Left lung (tissue), 10 donors: Measurements from ENCODE around the gene CALML6. TPM values are rescaled to one million over a fixed set of nuclear protein-coding genes. Genes with fewer than 3 reads are reported as not detected.
A peak's percentile ranks its signal among the peaks of the same experiment; 100 is the strongest.

ENCODE experiments used
- ATAC-seq: fragments of 200-7000 bp; cut with Tn5 transposase; one replicate; pipeline ENCODE4 v1.9.1; 2020; ENCODE audit warnings: moderate library complexity
- DNase-seq, 4 donors: peaks; one replicate each; pipeline ENCODE4 v3.0.0-alpha.2; 2013 to 2020
- H3K27ac ChIP-seq, 2 donors: fragments of 200-600 bp; sonication (generic) in 1 of 2; one replicate each; pipeline versions ENCODE4 v1.5.0 to v1.8.0; 2020 to 2021
- H3K27me3 ChIP-seq, 2 donors: fragments of 200-600 bp; sonication (generic) in 1 of 2; one replicate each; pipeline versions ENCODE4 v1.5.0 to v1.8.0; 2020 to 2021
- H3K36me3 ChIP-seq, 2 donors: fragments of 200-600 bp; sonication (generic) in 1 of 2; one replicate each; pipeline versions ENCODE4 v1.5.0 to v1.8.0; 2020 to 2021
- H3K4me1 ChIP-seq, 2 donors: fragments of 200-600 bp; one replicate each; pipeline ENCODE4 v1.8.0; 2021
- H3K4me3 ChIP-seq, 2 donors: fragments of 200-600 bp; sonication (generic) in 1 of 2; one replicate each; pipeline versions ENCODE4 v1.5.0 to v1.8.0; 2020 to 2021; ENCODE audit warnings: mild to moderate bottlenecking in 1 of 2
- H3K9me3 ChIP-seq, 2 donors: fragments of 200-600 bp; sonication (generic) in 1 of 2; one replicate each; pipeline versions ENCODE4 v1.5.0 to v1.8.0; 2020 to 2021
- intact Hi-C, 2 donors: fragments of 100-400 bp; cut with DNase I; formaldehyde crosslinking; loops; one replicate each; pipeline versions ENCODE4 v1.11.2 to v1.14.2; 2022
- polyA plus RNA-seq, 6 donors: library from polyadenylated mRNA; unstranded; fragments of 120-200 nt; gene quantifications; one replicate each; pipeline ENCODE4 v1.2.1, GENCODE V29; 2013; ENCODE audit not compliant: insufficient read length in 6 of 6
- total RNA-seq, 2 donors: library from RNA; stranded (reverse); fragmentation: NEBNext Ultra II Directional; extraction: Animal tissue kit (Norgen Biotek cat#: 25700); gene quantifications; one replicate each; pipeline ENCODE4 v1.2.1, GENCODE V29; 2021
- TF ChIP-seq, protein P1 (sequence below), 2 donors: fragments of 200-600 bp; sonication (generic) in 1 of 2; IDR thresholded peaks; one replicate each; pipeline versions ENCODE4 v1.5.0 to v1.8.0; 2021; ENCODE audit warnings: antibody characterized with exemption in 2 of 2
- donor health status: DM: no; HTN: yes; CAD: no.
- donor health status: DM: no; HTN: no; CAD: no.

CALML6 gene
- total and polyA plus RNA-seq, 8 donors = 0.67 to 1.5 (median 0.91) TPM

- no peaks in the 10 kb centered on the region for H3K9me3 ChIP-seq
- peaks cover 0 to 48% of the 10 kb centered on the region in 2 donors for H3K27me3 ChIP-seq
- H3K27ac ChIP-seq = no peak overlapping the region
- H3K4me3 ChIP-seq = no peak overlapping the region
- ATAC-seq (no peak), DNase-seq (peak in 1 of 4 donors; percentile 67)
- TF ChIP-seq, protein P1, sequence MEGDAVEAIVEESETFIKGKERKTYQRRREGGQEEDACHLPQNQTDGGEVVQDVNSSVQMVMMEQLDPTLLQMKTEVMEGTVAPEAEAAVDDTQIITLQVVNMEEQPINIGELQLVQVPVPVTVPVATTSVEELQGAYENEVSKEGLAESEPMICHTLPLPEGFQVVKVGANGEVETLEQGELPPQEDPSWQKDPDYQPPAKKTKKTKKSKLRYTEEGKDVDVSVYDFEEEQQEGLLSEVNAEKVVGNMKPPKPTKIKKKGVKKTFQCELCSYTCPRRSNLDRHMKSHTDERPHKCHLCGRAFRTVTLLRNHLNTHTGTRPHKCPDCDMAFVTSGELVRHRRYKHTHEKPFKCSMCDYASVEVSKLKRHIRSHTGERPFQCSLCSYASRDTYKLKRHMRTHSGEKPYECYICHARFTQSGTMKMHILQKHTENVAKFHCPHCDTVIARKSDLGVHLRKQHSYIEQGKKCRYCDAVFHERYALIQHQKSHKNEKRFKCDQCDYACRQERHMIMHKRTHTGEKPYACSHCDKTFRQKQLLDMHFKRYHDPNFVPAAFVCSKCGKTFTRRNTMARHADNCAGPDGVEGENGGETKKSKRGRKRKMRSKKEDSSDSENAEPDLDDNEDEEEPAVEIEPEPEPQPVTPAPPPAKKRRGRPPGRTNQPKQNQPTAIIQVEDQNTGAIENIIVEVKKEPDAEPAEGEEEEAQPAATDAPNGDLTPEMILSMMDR (IDR thresholded peaks at IDR 0.05) = no peak
- intact Hi-C loops = no loop called here
- H3K4me1 ChIP-seq = peaks cover 6 to 7% of the 10 kb centered on the region in 2 donors
- no peaks in the 10 kb centered on the region for H3K36me3 ChIP-seq
Observed at GRCh38 chr1:1956586-1957532, 41.8 kb downstream of the CALML6 start.

GRCh38 chr1:1957533-1957961, 42.5 kb downstream of the CALML6 start:
- H3K4me3 ChIP-seq = no peak overlapping the region
- no peak overlapping the region for H3K27ac ChIP-seq
- TF ChIP-seq, protein P1 (IDR thresholded peaks at IDR 0.05) = no peak
- H3K27me3 ChIP-seq = peaks cover 0 to 55% of the 10 kb centered on the region in 2 donors
- DNase-seq (peak in 1 of 4 donors; percentile 67), ATAC-seq (no peak)
- H3K4me1 ChIP-seq = peaks cover 6 to 7% of the 10 kb centered on the region in 2 donors
- intact Hi-C loops = no loop called here
- H3K9me3 ChIP-seq = no peaks in the 10 kb centered on the region
- H3K36me3 ChIP-seq = no peaks in the 10 kb centered on the region

DNA sequence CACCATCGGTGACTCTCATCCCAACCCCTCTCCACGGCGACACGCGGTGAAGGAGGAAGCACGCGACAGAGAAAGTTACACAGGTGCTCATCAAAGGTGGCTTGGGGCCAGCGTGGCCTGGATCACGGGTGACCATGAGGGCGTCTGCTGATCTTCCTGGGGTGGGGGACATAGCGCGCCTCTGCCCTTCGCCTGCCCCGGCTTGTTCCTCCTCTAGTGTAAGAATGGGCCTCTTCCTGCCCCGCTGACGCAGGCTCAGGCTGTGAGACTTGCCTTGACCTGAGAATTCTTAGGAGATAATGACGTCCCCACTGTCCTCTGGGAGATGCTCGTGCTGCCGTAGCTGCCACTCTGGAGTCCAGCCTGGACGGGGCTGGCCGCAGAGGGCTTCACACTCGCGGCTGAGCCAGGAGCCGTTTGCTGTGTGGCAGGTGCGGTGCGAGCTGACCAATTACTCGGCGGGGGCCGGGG, 43.0 kb downstream of the CALML6 start:
- DNase-seq (peak in 1 of 4 donors; percentile 71), ATAC-seq (no peak)
- H3K27me3 ChIP-seq = peaks cover 0 to 55% of the 10 kb centered on the region in 2 donors
- TF ChIP-seq, protein P1 (IDR thresholded peaks at IDR 0.05) = no peak
- no peaks in the 10 kb centered on the region for H3K9me3 ChIP-seq
- H3K4me1 ChIP-seq = peaks cover 6 to 7% of the 10 kb centered on the region in 2 donors
- H3K27ac ChIP-seq = no peak overlapping the region
- H3K4me3 ChIP-seq = no peak overlapping the region
- intact Hi-C loops = no loop called here
- no peaks in the 10 kb centered on the region for H3K36me3 ChIP-seq

- DNase-seq = no peak
- no peaks in the 10 kb centered on the region for H3K9me3 ChIP-seq
- TF ChIP-seq, protein P1 (IDR thresholded peaks at IDR 0.05) = no peak
- intact Hi-C loops = no loop called here
- H3K36me3 ChIP-seq = no peaks in the 10 kb centered on the region
- H3K4me1 ChIP-seq = peaks cover 6 to 7% of the 10 kb centered on the region in 2 donors
- H3K27me3 ChIP-seq = peaks cover 0 to 60% of the 10 kb centered on the region in 2 donors
- no peak for ATAC-seq
- H3K4me3 ChIP-seq = no peak overlapping the region
- no peak overlapping the region for H3K27ac ChIP-seq
Observed at GRCh38 chr1:1959459-1959839, 44.4 kb downstream of the CALML6 start.

- intact Hi-C loops = no loop called here
- no peak overlapping the region for H3K27ac ChIP-seq
- H3K27me3 ChIP-seq = peaks cover 0 to 65% of the 10 kb centered on the region in 2 donors
- DNase-seq (peak; percentile 61 to 93 (median 85)), ATAC-seq (peak; percentile 95)
- H3K4me3 ChIP-seq = no peak overlapping the region
- no peaks in the 10 kb centered on the region for H3K9me3 ChIP-seq
- peaks cover 6 to 7% of the 10 kb centered on the region in 2 donors for H3K4me1 ChIP-seq
- H3K36me3 ChIP-seq = no peaks in the 10 kb centered on the region
- TF ChIP-seq, protein P1 (IDR thresholded peaks at IDR 0.05) = peak; percentile 75 to 78
Observed at GRCh38 chr1:1959840-1960479, 44.9 kb downstream of the CALML6 start.
